GM13976 (cell line): ENCODE results near the gene RFTN1.

Experiments
- DNase-seq: peaks from one replicate; pipeline ENCODE4 v3.0.0; 2012; ENCODE audit warnings: low spot score
- in situ Hi-C: fragments of 300-500 bp; cut with MboI; formaldehyde crosslinking; loops from one replicate; pipeline ENCODE4 v1.12.0; 2022; ENCODE audit warnings: low sequenced_read_pairs, mixed read lengths, inconsistent platforms; ENCODE audit not compliant: unreplicated experiment
- TF ChIP-seq, protein P1 (sequence below): IDR thresholded peaks from 2 replicates; pipeline ENCODE4 v1.5.1; 2012; ENCODE audit warnings: borderline replicate concordance, mild to moderate bottlenecking; ENCODE audit not compliant: insufficient read depth; ENCODE audit errors: extremely low read depth, missing control alignments, control extremely low read depth

RFTN1 gene

DNA sequence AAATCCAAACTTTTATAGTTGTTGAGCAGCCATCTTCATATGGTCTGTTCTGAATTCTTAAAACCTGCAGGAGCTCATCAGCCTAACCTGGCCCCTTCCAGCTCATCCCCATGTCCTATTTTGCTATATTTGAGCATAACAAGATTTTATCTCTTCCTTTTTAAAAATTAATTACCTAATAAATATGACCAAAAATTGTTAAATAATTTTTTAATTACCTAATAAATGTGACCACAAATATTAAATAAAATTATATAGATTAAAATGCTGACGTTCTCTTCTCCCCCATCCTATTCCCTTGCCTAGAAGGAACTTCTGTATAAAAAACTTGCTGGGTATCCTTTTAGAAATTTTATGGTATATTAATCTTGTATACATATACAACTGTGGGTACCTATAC is 204.8 kb downstream of the RFTN1 start:
- DNase-seq, result no peak
- TF ChIP-seq, protein P1, sequence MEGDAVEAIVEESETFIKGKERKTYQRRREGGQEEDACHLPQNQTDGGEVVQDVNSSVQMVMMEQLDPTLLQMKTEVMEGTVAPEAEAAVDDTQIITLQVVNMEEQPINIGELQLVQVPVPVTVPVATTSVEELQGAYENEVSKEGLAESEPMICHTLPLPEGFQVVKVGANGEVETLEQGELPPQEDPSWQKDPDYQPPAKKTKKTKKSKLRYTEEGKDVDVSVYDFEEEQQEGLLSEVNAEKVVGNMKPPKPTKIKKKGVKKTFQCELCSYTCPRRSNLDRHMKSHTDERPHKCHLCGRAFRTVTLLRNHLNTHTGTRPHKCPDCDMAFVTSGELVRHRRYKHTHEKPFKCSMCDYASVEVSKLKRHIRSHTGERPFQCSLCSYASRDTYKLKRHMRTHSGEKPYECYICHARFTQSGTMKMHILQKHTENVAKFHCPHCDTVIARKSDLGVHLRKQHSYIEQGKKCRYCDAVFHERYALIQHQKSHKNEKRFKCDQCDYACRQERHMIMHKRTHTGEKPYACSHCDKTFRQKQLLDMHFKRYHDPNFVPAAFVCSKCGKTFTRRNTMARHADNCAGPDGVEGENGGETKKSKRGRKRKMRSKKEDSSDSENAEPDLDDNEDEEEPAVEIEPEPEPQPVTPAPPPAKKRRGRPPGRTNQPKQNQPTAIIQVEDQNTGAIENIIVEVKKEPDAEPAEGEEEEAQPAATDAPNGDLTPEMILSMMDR, result no peak
- in situ Hi-C loops, result no loop called here

DNA sequence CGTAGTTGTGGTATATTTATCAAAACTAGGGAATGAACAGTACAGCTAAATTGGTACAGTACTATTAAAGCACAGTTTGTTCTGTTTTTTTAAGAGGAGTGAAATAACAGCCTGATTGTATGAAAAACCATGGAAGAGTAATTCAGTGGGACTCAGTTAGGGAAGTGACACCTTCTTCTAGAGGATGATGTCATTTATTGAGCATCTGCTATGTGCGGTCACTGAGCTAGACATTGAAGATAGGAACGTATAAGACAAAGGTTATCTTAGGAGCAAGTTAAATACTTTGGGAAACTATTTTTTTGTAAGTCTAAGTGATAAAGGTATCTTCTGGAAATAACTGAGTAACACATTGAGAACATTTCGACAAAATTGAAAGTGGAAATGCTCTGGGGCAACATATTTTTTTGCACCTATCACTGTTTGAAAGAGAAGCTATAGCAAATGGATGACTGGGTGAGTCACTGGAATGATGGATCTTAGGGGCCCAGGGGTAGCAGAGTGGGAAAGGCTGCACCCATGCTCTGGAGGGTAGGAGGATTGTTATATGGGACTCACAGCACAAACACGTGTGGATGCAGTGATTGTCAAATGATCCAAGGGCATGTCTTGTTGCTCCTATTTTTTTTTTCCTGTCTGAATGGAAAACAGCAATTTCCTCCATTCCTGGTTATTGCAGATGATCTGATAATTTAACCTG is 205.5 kb downstream of the RFTN1 start:
- TF ChIP-seq, protein P1, result no peak
- in situ Hi-C loops, result no loop called here
- DNase-seq, result no peak

DNA sequence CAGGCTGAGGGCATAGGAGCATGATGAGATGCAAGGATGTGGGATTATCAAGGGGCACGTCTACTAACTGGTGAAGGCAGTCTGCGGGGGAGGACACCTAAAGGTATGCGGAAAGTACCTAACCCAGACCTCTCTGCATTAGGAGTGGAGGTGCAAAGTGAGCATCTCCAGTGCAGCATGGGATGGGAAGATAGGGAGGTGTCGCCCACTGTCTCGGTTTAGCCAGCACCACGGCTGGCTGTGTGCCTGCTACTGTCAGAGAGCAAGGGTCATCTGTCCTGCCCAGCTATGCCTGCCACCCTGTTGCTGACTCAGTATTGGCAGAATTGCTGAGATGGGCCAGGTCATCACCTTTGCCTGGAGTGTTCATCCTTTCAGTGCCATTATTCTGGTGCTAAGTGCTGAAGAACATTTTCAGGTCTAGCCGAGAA is 208.4 kb downstream of the RFTN1 start:
- in situ Hi-C loops, result no loop called here
- TF ChIP-seq, protein P1, result no peak
- no peak for DNase-seq

DNA sequence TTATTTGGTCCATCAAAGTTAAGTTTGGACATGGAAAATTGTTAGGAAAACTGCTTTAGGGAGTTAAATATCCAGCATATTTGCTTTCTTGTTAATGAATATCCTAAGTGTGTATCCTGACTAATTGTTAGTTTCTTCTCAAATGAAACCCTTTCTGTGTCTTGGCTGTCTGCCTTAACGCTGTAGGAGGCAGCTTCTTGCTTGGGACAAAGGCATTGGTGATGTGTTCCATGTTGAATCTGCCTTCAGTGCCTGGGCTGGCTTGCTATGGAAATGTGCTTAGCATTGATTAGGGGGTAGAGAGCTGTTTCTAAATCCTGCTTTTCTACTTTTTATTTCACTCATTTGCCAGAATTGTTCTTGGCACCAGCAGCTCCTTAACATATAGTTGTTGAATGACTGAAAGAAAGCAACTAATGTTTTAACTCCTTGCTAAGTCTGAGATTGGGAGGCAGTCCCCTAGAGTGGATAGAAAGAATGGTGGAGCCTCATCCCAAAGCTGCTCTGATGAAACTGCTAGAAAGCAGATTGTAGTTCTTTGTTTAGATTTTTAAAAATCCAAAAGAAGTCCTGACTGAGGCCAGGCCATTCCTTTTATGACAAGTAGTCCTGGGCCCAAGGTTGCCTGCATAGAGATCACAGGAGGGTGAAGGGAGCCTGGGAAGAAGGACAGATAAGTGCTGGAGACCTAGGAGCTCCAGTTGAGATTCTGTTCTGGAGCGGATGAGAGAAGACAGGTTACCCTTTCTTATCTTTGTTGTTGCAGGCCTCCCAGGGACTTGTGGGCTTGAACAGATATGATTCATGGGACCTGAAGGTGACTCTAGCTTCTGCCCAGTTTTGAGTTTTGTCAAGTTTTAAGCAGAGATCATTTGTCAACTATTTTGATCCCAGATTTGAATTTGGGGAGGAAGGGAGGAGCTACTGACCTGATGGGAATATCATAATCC is 209.2 kb downstream of the RFTN1 start:
- in situ Hi-C loops, result no loop called here
- no peak for DNase-seq
- TF ChIP-seq, protein P1, result no peak

DNA sequence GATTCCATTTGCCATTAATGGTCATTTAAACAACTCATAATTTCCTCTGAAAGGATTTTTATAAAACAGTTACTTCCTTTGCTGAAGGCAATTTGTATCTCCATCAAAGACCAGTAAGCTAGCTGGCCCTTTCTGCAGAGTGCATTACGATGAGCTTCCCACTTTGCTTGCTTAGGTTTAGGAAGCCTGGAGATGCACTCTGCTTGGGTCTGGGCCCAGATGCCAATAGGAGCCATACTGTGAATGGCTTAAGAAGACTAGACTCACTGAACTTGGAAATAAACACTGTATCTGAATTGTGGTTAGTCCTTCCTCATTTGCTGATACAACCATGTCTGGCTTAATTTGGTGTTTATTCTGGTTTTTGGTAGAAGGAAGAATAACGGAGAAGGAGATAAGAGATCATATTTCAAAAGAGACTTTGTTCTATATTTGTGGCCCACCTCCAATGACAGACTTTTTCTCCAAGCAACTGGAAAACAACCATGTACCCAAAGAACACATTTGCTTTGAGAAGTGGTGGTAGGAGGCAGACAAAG is 210.4 kb downstream of the RFTN1 start:
- in situ Hi-C loops, result no loop called here
- TF ChIP-seq, protein P1, result no peak
- no peak for DNase-seq

DNA sequence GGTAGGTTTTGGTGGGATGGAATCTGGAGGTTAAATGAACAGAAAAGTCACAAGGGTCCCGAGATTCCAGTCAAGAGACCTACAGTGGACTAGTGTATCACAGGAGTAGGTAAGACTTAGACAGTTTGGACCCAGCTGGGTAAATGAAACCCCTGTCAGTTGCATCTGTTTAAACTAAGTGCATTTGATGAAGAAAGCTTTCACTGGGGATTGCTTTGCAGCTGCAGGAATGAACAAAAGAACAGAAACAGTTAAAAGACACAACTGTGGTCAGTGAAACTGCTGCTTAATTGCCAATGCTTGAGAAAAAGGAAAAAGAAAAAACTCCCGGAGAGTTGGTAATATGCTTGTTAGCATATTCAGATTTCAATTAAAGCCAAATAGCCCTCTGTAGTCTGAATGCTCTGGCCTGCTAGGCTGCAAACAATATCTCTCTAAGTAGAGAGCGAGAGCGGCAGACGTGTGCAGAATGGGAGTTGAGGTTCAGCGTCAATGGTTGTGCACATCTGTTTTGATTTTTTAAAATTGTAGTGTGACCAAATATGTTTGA is 211.3 kb downstream of the RFTN1 start:
- DNase-seq, result no peak
- TF ChIP-seq, protein P1, result no peak

More for the DNA sequence above, 211.3 kb downstream of the RFTN1 start:
- in situ Hi-C loops, result no loop called here
